ENCODE results near the gene RNF114.

RNF114 gene

GRCh38 chr20:49965781-49966305, 29.6 kb downstream of the RNF114 start:
- no peak for TF ChIP-seq CTCF (IDR thresholded peaks at IDR 0.05; ENCODE audit: low read depth, low read length)
- DNase-seq, result no peak
- H3K4me1 ChIP-seq, result no peaks in the 10 kb centered on the region
- H3K4me3 ChIP-seq (ENCODE audit: low read depth, low read length), result no peak overlapping the region
- H3K9me3 ChIP-seq, result no peaks in the 10 kb centered on the region
- H3K27me3 ChIP-seq, result no peaks in the 10 kb centered on the region
- H3K36me3 ChIP-seq, result no peaks in the 10 kb centered on the region

GRCh38 chr20:49966861-49967260, 30.7 kb downstream of the RNF114 start:
- no peak for DNase-seq
- Histone ChIP-seq H3K9me3 (no peaks in the 10 kb centered on the region), H3K36me3 (no peaks in the 10 kb centered on the region), H3K4me1 (no peaks in the 10 kb centered on the region), H3K27me3 (no peaks in the 10 kb centered on the region), H3K4me3 (ENCODE audit: low read depth, low read length) (no peak overlapping the region)
- TF ChIP-seq CTCF (IDR thresholded peaks at IDR 0.05; ENCODE audit: low read depth, low read length), result no peak

DNA sequence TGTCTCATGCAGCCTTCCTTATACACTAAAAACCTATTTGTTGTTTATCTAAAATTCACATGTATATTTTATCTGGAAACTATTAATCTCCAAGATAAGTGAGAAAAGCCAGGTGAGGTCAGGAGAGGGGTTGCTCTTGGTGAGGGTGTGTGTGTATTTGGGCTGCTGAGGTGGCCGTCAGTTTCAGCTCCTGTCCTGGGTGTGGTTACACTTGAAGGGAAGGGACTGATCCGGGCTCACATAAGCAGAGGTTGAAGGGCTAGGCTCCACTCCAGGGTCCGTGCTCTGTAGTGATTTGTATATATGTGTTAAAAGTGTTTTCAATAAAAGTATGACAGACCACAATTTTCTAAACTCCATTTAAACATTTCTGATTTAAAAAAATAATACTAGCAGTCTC, 33.0 kb downstream of the RNF114 start:
- no peaks in the 10 kb centered on the region for H3K27me3 ChIP-seq
- no peak for TF ChIP-seq CTCF (IDR thresholded peaks at IDR 0.05; ENCODE audit: low read depth, low read length)
- no peaks in the 10 kb centered on the region for H3K9me3 ChIP-seq
- H3K4me3 ChIP-seq (ENCODE audit: low read depth, low read length), result no peak overlapping the region
- no peaks in the 10 kb centered on the region for H3K4me1 ChIP-seq
- no peak for DNase-seq
- no peaks in the 10 kb centered on the region for H3K36me3 ChIP-seq

DNA sequence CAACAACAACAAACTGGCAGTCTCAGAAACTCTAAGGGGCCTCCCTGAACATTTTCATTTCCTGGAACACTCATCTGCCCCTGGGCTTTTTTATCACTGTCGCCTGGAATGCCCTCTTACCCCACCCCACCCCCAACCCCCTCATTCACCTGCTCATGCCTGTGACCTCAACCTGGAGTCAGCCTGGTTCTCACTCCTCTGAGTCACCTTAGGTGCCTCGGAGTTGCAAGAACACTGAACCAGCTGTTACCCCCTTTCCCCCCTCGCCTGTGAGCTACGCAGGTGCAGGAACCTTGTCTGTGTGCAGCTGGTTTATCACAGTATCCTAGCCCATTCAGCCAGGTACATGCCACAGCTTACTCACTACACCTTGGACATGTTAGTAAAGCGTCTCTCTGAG, 33.7 kb downstream of the RNF114 start:
- Histone ChIP-seq H3K9me3 (no peaks in the 10 kb centered on the region), H3K36me3 (no peaks in the 10 kb centered on the region), H3K4me1 (no peaks in the 10 kb centered on the region), H3K27me3 (no peaks in the 10 kb centered on the region), H3K4me3 (ENCODE audit: low read depth, low read length) (no peak overlapping the region)
- no peak for DNase-seq
- no peak for TF ChIP-seq CTCF (IDR thresholded peaks at IDR 0.05; ENCODE audit: low read depth, low read length)

GRCh38 chr20:49970498-49970897, 34.3 kb downstream of the RNF114 start:
- TF ChIP-seq CTCF (IDR thresholded peaks at IDR 0.05; ENCODE audit: low read depth, low read length), result no peak
- DNase-seq, result no peak

DNA sequence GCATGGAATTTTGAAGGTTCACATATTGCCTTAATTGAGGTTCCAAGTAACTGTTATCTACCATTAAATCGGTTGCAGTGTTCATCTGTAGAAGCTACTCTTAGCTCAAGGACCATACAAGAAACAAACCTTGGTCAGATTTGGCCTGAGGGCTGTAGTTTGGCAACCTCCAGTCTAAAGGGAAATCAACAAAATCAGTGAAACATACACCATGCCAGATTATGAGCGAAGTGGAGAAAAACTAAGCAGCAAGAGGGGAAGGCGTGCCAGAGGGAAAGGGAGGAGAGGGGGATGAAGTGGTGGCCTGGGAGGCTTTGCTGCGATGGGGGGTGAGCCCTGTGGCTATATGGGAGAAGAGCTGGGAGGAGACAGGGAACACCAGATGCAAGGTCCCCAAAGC, 37.8 kb downstream of the RNF114 start:
- DNase-seq, result no peak
- no peaks in the 10 kb centered on the region for H3K27me3 ChIP-seq
- H3K9me3 ChIP-seq, result no peaks in the 10 kb centered on the region
- no peak for TF ChIP-seq CTCF (IDR thresholded peaks at IDR 0.05; ENCODE audit: low read depth, low read length)
- no peaks in the 10 kb centered on the region for H3K4me1 ChIP-seq
- H3K36me3 ChIP-seq, result no peaks in the 10 kb centered on the region
- no peak overlapping the region for H3K4me3 ChIP-seq (ENCODE audit: low read depth, low read length)

More at GRCh38 chr20:49970498-49970897, 34.3 kb downstream of the RNF114 start:
- no peaks in the 10 kb centered on the region for H3K9me3 ChIP-seq
- H3K36me3 ChIP-seq, result no peaks in the 10 kb centered on the region
- H3K4me3 ChIP-seq (ENCODE audit: low read depth, low read length), result no peak overlapping the region
- H3K27me3 ChIP-seq, result no peaks in the 10 kb centered on the region
- no peaks in the 10 kb centered on the region for H3K4me1 ChIP-seq
